HCT116 (cell line): ENCODE measurements around the gene SHCBP1. TPM values are rescaled to one million over a fixed set of nuclear protein-coding genes. Genes with fewer than 3 reads are reported as not detected.

Experiments
- ATAC-seq: fragments of 200-7000 bp; cut with Tn5 transposase; 2 replicates; pipeline ENCODE4 v1.9.1; 2020; ENCODE audit warnings: mild to moderate bottlenecking, moderate library complexity
- BruUV-seq: library from RNA; stranded (reverse); fragments of 400-500 nt; replicated peaks from 2 replicates; lab custom pipeline; 2021; lab: Mats Ljungman, UMichigan
- CTCF ChIA-PET: fragments of 300-600 bp; sonication (Branson Sonifier 250); formaldehyde crosslinking; loops from one replicate; lab custom pipeline; 2021; ENCODE audit warnings: antibody characterized with exemption; lab: Charles Lee
- POLR2A ChIA-PET: fragments of 300-600, 350-600 bp; sonication (Branson Sonifier 250); formaldehyde crosslinking; loops from one replicate; lab custom pipeline; 2021; ENCODE audit warnings: antibody characterized with exemption; lab: Charles Lee
- RAD21 ChIA-PET, 2 experiments: fragments of 300-600 bp; sonication (Branson Sonifier 250); formaldehyde crosslinking; loops; one replicate each; lab custom pipeline; 2023; ENCODE audit warnings: low total read pairs in 2 of 2; ENCODE audit not compliant: uncharacterized antibody in 2 of 2, unreplicated experiment in 2 of 2, low non-redundant PET in 1 of 2; lab: Charles Lee
- DNase-seq: peaks from one replicate; pipeline ENCODE4 v3.0.0-alpha.2; 2010; ENCODE audit warnings: low read depth, low spot score
- H2AFZ ChIP-seq: fragments of 200-600 bp; shearing (Covaris generic), sonication (generic); 2 replicates; pipeline ENCODE4 v1.6.1; 2017; ENCODE audit warnings: low read depth, mixed run types, mixed read lengths, antibody characterized with exemption, low read length; ENCODE audit not compliant: poor library complexity, severe bottlenecking
- H3K27ac ChIP-seq: 2 replicates; pipeline ENCODE4 v1.5.1; 2012; ENCODE audit warnings: low read depth, low read length
- H3K27me3 ChIP-seq: fragments of 200-600 bp; sonication (generic); 2 replicates; pipeline ENCODE4 v1.6.1; 2016; ENCODE audit warnings: mixed run types, low read length, mixed read lengths; ENCODE audit not compliant: insufficient read depth
- H3K36me3 ChIP-seq, 2 experiments: fragments of 200-500 bp in 1 of 2; fragments of 200-600 bp in 1 of 2; sonication (Bioruptor generic) in 1 of 2; sonication (generic) in 1 of 2; 2 replicates each; pipeline versions ENCODE4 v1.5.1 to v1.6.1; 2014 to 2016; ENCODE audit warnings: low read length in 2 of 2, inconsistent platforms in 1 of 2, mixed read lengths in 1 of 2, mixed run types in 1 of 2; ENCODE audit not compliant: insufficient read depth in 2 of 2, control insufficient read depth in 1 of 2
- H3K4me1 ChIP-seq, 2 experiments: fragments of 200-600 bp in 1 of 2; sonication (generic) in 1 of 2; 2 replicates each; pipeline versions ENCODE4 v1.5.1 to v1.6.1; 2012 to 2017; ENCODE audit warnings: low read length in 2 of 2, inconsistent platforms in 1 of 2, mild to moderate bottlenecking in 1 of 2, mixed read lengths in 1 of 2, mixed run types in 1 of 2, moderate library complexity in 1 of 2; ENCODE audit not compliant: insufficient read depth in 2 of 2, control insufficient read depth in 1 of 2
- H3K4me2 ChIP-seq: fragments of 200-600 bp; sonication (generic); 2 replicates; pipeline ENCODE4 v1.6.1; 2017; ENCODE audit warnings: mixed run types, low read length, mixed read lengths
- H3K4me3 ChIP-seq, 2 experiments: fragments of 200-600 bp in 1 of 2; sonication (generic) in 1 of 2; replicated peaks in 1 of 2; 2 replicates each; pipeline ENCODE4 v1.5.1; 2011 to 2016; ENCODE audit warnings: low read length in 2 of 2, control low read depth in 1 of 2, low read depth in 1 of 2, mild to moderate bottlenecking in 1 of 2, mixed read lengths in 1 of 2, mixed run types in 1 of 2
- H3K79me2 ChIP-seq: fragments of 200-600 bp; sonication (generic); 2 replicates; pipeline ENCODE4 v1.6.1; 2017; ENCODE audit warnings: mild to moderate bottlenecking, mixed run types, low read length, moderate library complexity, mixed read lengths; ENCODE audit not compliant: insufficient read depth
- H3K9ac ChIP-seq: fragments of 200-600 bp; sonication (generic); 2 replicates; pipeline ENCODE4 v1.6.1; 2016; ENCODE audit warnings: low read length, mixed read lengths
- H3K9me2 ChIP-seq: fragments of 200-600 bp; sonication (generic), shearing (Covaris generic); 2 replicates; pipeline ENCODE4 v1.6.1; 2017; ENCODE audit warnings: mixed run types, mild to moderate bottlenecking, moderate library complexity; ENCODE audit not compliant: insufficient read depth
- H3K9me3 ChIP-seq, 2 experiments: fragments of 200-500 bp in 1 of 2; fragments of 200-600 bp in 1 of 2; sonication (Bioruptor generic) in 1 of 2; sonication (generic) in 1 of 2; 2 replicates each; pipeline ENCODE4 v1.6.1; 2014 to 2017; ENCODE audit warnings: low read length in 2 of 2, mixed read lengths in 2 of 2, inconsistent platforms in 1 of 2, low read depth in 1 of 2, mild to moderate bottlenecking in 1 of 2, mixed run types in 1 of 2, moderate library complexity in 1 of 2; ENCODE audit not compliant: control insufficient read depth in 1 of 2, insufficient read depth in 1 of 2
- H4K20me1 ChIP-seq: fragments of 200-600 bp; sonication (generic), shearing (Covaris generic); 2 replicates; pipeline ENCODE4 v1.6.1; 2017; ENCODE audit warnings: mixed run types, mild to moderate bottlenecking, moderate library complexity; ENCODE audit not compliant: insufficient read depth
- CBX3 ChIP-seq: IDR thresholded peaks from 2 replicates; pipeline ENCODE4 v1.6.1; 2012; ENCODE audit warnings: low read depth
- CTCF ChIP-seq, 3 experiments: fragments of 200-600 bp in 1 of 3; sonication (generic) in 1 of 3; IDR thresholded peaks in 2 of 3; conservative IDR thresholded peaks in 1 of 3; 2 replicates each; pipeline ENCODE4 v1.5.1; 2012 to 2017; ENCODE audit warnings: low read depth in 2 of 3, low read length in 2 of 3, antibody characterized with exemption in 1 of 3, borderline replicate concordance in 1 of 3, control low read depth in 1 of 3, mild to moderate bottlenecking in 1 of 3, mixed read lengths in 1 of 3, mixed run types in 1 of 3, moderate library complexity in 1 of 3; ENCODE audit not compliant: insufficient read depth in 1 of 3
- EGR1 ChIP-seq: IDR thresholded peaks from 2 replicates; pipeline ENCODE4 v1.6.1; 2012; ENCODE audit warnings: low read depth
- MAX ChIP-seq: IDR thresholded peaks from 2 replicates; pipeline ENCODE4 v1.6.1; 2012
- POLR2AphosphoS5 ChIP-seq: IDR thresholded peaks from 2 replicates; pipeline ENCODE4 v1.6.1; 2011; ENCODE audit warnings: mild to moderate bottlenecking, low read depth, low read length, moderate library complexity
- SIN3A ChIP-seq: IDR thresholded peaks from 2 replicates; pipeline ENCODE4 v1.6.1; 2012; ENCODE audit warnings: low read depth
- SP1 ChIP-seq: IDR thresholded peaks from 2 replicates; pipeline ENCODE4 v1.6.1; 2012; ENCODE audit warnings: low read depth
- ZBTB33 ChIP-seq: IDR thresholded peaks from 2 replicates; pipeline ENCODE4 v1.6.1; 2011; ENCODE audit warnings: mild to moderate bottlenecking, low read length, moderate library complexity; ENCODE audit not compliant: insufficient replicate concordance; ENCODE audit errors: extremely low read depth
- ZFX ChIP-seq: fragments of 450-650 bp; IDR thresholded peaks from 2 replicates; pipeline ENCODE4 v1.6.1; 2017
- intact Hi-C: fragments of 100-400 bp; cut with micrococcal nuclease; formaldehyde crosslinking; loops from 2 replicates; pipeline ENCODE4 v1.10.0; 2022
- total RNA-seq: library from RNA; stranded (reverse); gene quantifications from one replicate; pipeline ENCODE4 v1.2.1, GENCODE V29; 2021; ENCODE audit not compliant: unreplicated experiment

SHCBP1 gene
- total RNA-seq, 1 experiment from 2014 or later: 33.3 TPM

DNA sequence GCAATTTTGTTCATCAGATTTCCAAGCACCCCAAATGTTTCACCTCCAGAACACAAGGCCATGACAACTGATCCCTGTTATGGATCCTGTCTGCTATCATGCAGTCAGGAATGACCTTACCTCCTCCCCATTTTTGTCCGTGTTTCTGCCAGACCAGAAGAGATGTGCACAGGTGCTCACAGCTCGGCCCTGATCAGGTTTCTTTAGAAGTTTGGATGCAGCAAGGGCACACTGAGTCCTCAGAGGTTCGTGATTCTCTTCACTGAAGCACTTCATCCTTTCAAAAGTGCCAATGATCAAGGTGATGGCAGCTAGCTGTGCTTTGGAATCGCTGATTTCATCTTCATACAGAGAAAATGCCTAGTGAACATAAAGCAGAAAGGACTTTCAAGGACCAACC, 40.9 kb upstream of the SHCBP1 start:
- H3K36me3 ChIP-seq: peaks cover 32 to 38% of the 10 kb centered on the region in 2 experiments
- no peak overlapping the region for H3K4me3 ChIP-seq
- ATAC-seq: no peak
- no peaks in the 10 kb centered on the region for H3K79me2 ChIP-seq
- DNase-seq: no peak
- H3K4me1 ChIP-seq: no peaks in the 10 kb centered on the region
- H4K20me1 ChIP-seq: no peaks in the 10 kb centered on the region
- no peaks in the 10 kb centered on the region for H3K27me3 ChIP-seq
- no peak overlapping the region for H3K9ac ChIP-seq
- intact Hi-C loops: no loop called here
- BruUV-seq: no TSS peak
- no peak overlapping the region for H3K4me2 ChIP-seq
- no peaks in the 10 kb centered on the region for H3K9me3 ChIP-seq
- TF ChIP-seq POLR2AphosphoS5: no peak
- no peak for TF ChIP-seq ZBTB33
- TF ChIP-seq SIN3A: no peak
- no peak for TF ChIP-seq MAX
- TF ChIP-seq EGR1: no peak
- TF ChIP-seq ZFX: no peak
- TF ChIP-seq, all 23 proteins: peak for 0
- ChIA-PET CTCF (no interaction called here), RAD21 (no interaction called here), POLR2A (no interaction called here)
- H2AFZ ChIP-seq: no peak overlapping the region
- no peaks in the 10 kb centered on the region for H3K9me2 ChIP-seq
- H3K27ac ChIP-seq: no peak overlapping the region

DNA sequence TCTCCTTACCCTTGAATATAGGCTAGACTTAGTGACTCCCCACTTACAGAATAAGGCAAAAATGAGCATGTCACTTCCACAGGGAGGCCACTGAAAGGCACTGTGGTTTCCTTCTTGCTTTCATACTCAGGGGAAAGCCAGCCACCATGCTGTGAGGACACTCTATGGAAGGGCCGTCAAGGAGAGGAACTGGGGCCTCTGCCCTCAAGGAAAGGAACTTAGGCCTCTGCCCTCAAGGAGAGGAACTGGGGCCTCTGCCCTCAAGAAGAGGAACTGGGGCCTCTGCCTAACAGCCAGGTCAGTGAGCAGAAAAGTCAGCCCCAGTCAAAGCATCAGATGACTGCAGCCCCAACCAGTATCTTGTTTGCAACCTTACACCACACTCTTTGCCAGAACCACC, 37.7 kb upstream of the SHCBP1 start:
- no peak overlapping the region for H3K27ac ChIP-seq
- ChIA-PET POLR2A (no interaction called here), CTCF (interaction anchor here (0.9 kb wide), 1 partner anchor 15 kb away, joined by 4 read pairs; no protein-coding TSS in a partner anchor), RAD21 (no interaction called here)
- H3K4me1 ChIP-seq: no peaks in the 10 kb centered on the region
- peaks cover 28 to 34% of the 10 kb centered on the region in 2 experiments for H3K36me3 ChIP-seq
- no peak overlapping the region for H3K4me2 ChIP-seq
- no peaks in the 10 kb centered on the region for H3K9me3 ChIP-seq
- no peaks in the 10 kb centered on the region for H3K79me2 ChIP-seq
- no peaks in the 10 kb centered on the region for H3K9me2 ChIP-seq
- no peak overlapping the region for H3K9ac ChIP-seq
- H3K27me3 ChIP-seq: no peaks in the 10 kb centered on the region
- no peak for TF ChIP-seq EGR1
- TF ChIP-seq ZBTB33: no peak
- TF ChIP-seq SP1: no peak
- no peak for TF ChIP-seq CBX3
- TF ChIP-seq CTCF (IDR thresholded peaks at IDR 0.05 in 2 of 3, conservative IDR thresholded peaks at IDR 0.05 in 1 of 3; ENCODE audit: borderline replicate concordance in 1 of 3, insufficient read depth in 1 of 3, low read depth in 2 of 3, low read length in 2 of 3): no peak
- no peak overlapping the region for H2AFZ ChIP-seq
- DNase-seq (no peak), ATAC-seq (no peak)
- no peak overlapping the region for H3K4me3 ChIP-seq
- no peaks in the 10 kb centered on the region for H4K20me1 ChIP-seq
- intact Hi-C loops: no loop called here
- BruUV-seq: no TSS peak
